ENCODE measurements around the gene NRF1. TPM values are rescaled to one million over a fixed set of nuclear protein-coding genes. Genes with fewer than 3 reads are reported as not detected.
"Not testable (repeated sequence)": the region's sequence is repeated elsewhere in the genome, so short reads cannot be mapped to it uniquely, and the experiment has no call there.

The NRF1 gene
- total RNA-seq, 1 donor from 2014 or later, result 19.3 TPM

DNA sequence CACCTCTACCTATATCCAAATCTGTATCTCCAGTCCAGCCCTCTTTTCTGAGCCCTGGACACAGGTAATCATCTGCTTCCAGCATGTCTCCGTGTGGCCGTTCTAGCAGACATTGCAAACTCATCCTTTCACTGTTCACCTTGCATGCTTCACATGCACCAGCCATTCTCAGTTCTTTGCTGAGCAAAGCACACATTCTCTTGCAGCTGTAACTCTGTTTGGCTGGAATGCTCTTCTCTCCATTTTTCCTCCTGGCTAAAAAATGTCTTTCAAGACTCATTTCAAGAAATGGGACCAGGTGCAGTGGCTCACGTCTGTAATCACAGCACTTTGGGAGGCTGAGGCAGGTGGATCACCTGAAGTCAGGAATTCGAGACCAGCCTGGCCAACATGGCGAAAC lies 40.3 kb upstream of the NRF1 start:
- Histone ChIP-seq H3K27ac (no peak overlapping the region), H3K36me3 (no peaks in the 10 kb centered on the region), H3K4me3 (no peak overlapping the region), H3K9me3 (no peaks in the 10 kb centered on the region), H3K27me3 (peaks cover 7% of the 10 kb centered on the region), H3K4me1 (no peaks in the 10 kb centered on the region)
- DNase-seq, result no peak
- TF ChIP-seq, protein P1, sequence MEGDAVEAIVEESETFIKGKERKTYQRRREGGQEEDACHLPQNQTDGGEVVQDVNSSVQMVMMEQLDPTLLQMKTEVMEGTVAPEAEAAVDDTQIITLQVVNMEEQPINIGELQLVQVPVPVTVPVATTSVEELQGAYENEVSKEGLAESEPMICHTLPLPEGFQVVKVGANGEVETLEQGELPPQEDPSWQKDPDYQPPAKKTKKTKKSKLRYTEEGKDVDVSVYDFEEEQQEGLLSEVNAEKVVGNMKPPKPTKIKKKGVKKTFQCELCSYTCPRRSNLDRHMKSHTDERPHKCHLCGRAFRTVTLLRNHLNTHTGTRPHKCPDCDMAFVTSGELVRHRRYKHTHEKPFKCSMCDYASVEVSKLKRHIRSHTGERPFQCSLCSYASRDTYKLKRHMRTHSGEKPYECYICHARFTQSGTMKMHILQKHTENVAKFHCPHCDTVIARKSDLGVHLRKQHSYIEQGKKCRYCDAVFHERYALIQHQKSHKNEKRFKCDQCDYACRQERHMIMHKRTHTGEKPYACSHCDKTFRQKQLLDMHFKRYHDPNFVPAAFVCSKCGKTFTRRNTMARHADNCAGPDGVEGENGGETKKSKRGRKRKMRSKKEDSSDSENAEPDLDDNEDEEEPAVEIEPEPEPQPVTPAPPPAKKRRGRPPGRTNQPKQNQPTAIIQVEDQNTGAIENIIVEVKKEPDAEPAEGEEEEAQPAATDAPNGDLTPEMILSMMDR (IDR thresholded peaks at IDR 0.05), result no peak
- no peak for ATAC-seq
- intact Hi-C loops (cut with DNase I), result no loop called here

DNA sequence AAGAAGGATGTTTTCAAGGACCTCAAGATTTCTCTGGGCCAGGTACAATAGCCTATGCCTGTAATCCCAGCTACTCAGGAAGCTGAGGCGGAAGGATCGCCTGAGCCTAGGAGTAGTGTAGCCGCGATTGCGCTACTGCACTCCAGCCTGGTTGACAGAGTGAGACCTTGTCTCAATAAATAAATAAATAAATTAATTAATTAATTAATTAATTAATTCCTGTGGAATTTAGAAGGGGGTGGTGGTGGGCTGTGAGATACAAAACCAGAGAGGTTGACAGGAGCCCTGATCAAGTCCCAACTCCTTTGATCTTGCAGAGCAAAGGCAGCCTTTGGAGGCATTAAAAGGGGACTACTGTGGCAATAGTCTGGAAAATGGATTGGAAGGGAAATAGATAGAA lies 39.3 kb upstream of the NRF1 start:
- H3K36me3 ChIP-seq, result no peaks in the 10 kb centered on the region
- no peak for DNase-seq
- TF ChIP-seq, protein P1 (IDR thresholded peaks at IDR 0.05), result no peak
- H3K27me3 ChIP-seq, result peaks cover 4% of the 10 kb centered on the region
- intact Hi-C loops (cut with DNase I), result no loop called here
- no peak overlapping the region for H3K4me3 ChIP-seq
- H3K27ac ChIP-seq, result no peak overlapping the region
- no peaks in the 10 kb centered on the region for H3K4me1 ChIP-seq
- H3K9me3 ChIP-seq, result no peaks in the 10 kb centered on the region
- no peak for ATAC-seq

GRCh38 chr7:129574487-129574886 lies 37.0 kb upstream of the NRF1 start:
- DNase-seq, result no peak
- intact Hi-C loops (cut with DNase I), result no loop called here
- no peak for ATAC-seq
- Histone ChIP-seq H3K4me1 (no peaks in the 10 kb centered on the region), H3K9me3 (peaks cover 4% of the 10 kb centered on the region), H3K4me3 (no peak overlapping the region), H3K27ac (no peak overlapping the region), H3K27me3 (no peaks in the 10 kb centered on the region), H3K36me3 (no peaks in the 10 kb centered on the region)
- TF ChIP-seq, protein P1 (IDR thresholded peaks at IDR 0.05), result no peak

DNA sequence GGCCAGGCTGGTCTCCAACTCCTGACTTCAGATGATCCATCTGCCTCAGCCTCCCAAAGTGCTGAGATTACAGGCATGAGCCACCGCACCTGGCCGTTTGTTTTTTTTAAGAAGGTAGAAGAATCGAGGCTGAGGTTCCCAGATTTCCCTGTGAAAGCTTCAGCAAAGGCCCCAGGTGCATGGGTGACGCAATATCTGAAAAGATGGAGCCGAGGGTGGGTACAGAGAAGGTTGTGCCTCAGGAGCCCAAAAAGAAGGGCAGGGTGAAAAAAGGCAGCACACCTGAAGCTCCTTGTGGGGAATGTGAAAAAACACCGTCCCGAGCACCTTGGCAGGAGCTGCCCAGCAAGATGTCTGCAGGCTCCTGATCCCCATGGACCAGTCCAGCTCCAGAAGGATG lies 35.8 kb upstream of the NRF1 start:
- TF ChIP-seq, protein P1 (IDR thresholded peaks at IDR 0.05), result no peak
- intact Hi-C loops (cut with DNase I), result no loop called here
- H3K4me1 ChIP-seq, result no peaks in the 10 kb centered on the region
- H3K36me3 ChIP-seq, result no peaks in the 10 kb centered on the region
- H3K4me3 ChIP-seq, result no peak overlapping the region
- H3K27me3 ChIP-seq, result no peaks in the 10 kb centered on the region
- peaks cover 4% of the 10 kb centered on the region for H3K9me3 ChIP-seq
- H3K27ac ChIP-seq, result no peak overlapping the region
- ATAC-seq, result no peak
- DNase-seq, result no peak

DNA sequence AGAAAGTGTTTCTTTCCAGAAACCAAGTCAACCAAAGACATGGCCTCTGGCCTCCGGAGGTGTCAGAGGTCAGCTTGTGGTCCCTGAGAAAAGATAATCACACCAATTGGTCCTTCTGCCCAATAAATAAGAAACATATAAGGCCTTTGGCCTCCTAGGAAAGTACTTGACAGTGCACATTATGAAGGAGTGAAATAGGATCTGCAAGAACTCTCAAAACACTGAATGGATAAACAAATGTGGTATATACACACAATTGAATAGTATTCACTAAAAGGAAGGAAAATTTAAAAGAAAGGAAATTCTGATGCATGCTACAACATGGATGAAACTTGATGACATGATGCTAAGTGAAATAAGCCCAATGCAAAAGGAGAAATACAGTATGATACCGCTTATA lies 35.4 kb upstream of the NRF1 start:
- Histone ChIP-seq H3K27ac (no peak overlapping the region), H3K36me3 (no peaks in the 10 kb centered on the region), H3K27me3 (no peaks in the 10 kb centered on the region), H3K4me3 (no peak overlapping the region), H3K4me1 (no peaks in the 10 kb centered on the region), H3K9me3 (peaks cover 4% of the 10 kb centered on the region)
- ATAC-seq, result no peak
- intact Hi-C loops (cut with DNase I), result no loop called here
- DNase-seq, result no peak
- TF ChIP-seq, protein P1 (IDR thresholded peaks at IDR 0.05), result no peak

DNA sequence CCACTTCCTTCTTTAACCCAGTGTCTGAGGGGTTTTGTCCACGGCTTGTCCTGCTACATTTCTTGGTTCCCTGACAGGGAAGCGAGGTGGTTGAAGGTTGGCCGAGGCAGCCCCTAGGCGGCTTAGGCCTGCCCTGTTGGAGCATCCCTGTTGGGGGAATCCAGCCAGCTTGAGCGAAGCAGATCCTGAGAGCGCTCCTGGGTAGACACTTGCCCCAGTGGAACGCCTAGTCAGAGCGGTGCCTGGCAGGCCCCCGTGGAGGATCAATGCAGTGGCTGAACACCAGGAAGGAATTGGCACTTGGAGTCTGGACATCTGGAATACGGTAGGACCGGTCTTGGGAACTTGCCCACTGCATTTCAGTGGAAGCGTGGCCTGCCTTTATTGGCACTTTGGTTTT lies 32.7 kb upstream of the NRF1 start:
- Histone ChIP-seq H3K4me1 (no peaks in the 10 kb centered on the region), H3K4me3 (no peak overlapping the region), H3K27me3 (no peaks in the 10 kb centered on the region), H3K27ac (no peak overlapping the region), H3K9me3 (peaks cover 4% of the 10 kb centered on the region), H3K36me3 (no peaks in the 10 kb centered on the region)
- intact Hi-C loops (cut with DNase I), result no loop called here
- no peak for DNase-seq
- no peak for ATAC-seq
- TF ChIP-seq, protein P1 (IDR thresholded peaks at IDR 0.05), result no peak

DNA sequence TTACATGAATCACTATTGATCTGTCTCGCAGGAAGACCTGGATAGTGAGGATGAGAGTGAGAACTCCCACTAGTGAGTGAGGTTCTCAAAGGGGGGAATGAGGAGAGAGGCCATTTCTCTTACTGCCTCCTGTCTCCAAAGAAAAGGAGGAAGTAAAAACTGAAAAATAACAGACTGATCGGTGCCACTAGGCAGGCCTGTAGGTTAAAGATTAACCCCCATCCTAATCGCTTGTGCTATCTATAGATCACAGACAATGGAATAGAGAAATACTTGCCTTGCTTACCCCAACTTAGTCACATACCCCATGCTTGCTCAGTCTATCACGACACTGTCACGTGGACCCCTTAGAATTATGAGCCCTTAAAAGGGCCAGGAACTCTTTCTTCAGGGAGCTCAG lies 25.3 kb upstream of the NRF1 start:
- H3K4me1 ChIP-seq, H3K4me3 ChIP-seq, ATAC-seq: not testable (repeated sequence)

More for the DNA sequence above, 25.3 kb upstream of the NRF1 start:
- H3K27ac ChIP-seq; DNase-seq; H3K36me3 ChIP-seq; intact Hi-C loops (cut with DNase I); H3K27me3 ChIP-seq: not testable (repeated sequence)
- peaks cover 14% of the 10 kb centered on the region for H3K9me3 ChIP-seq
